K562 (cell line): Measurements from ENCODE around the gene APBA2.

Source experiments
- MAZ ChIP-seq, 2 experiments: fragments of 450-650 bp in 1 of 2; sonication (generic) in 1 of 2; formaldehyde crosslinking; IDR thresholded peaks in 1 of 2; conservative IDR thresholded peaks in 1 of 2; 2 replicates each; pipeline versions ENCODE4 v1.4.0 to v1.5.0; 2020; ENCODE audit warnings: mild to moderate bottlenecking in 1 of 2, missing genetic modification reagents in 1 of 2
- TF ChIP-seq, protein P1 (sequence below), 3 experiments: IDR thresholded peaks in 2 of 3; conservative IDR thresholded peaks in 1 of 3; 2 replicates each; pipeline ENCODE4 v1.5.1; 2011 to 2012; ENCODE audit warnings: low read length in 3 of 3, mild to moderate bottlenecking in 3 of 3, control low read depth in 2 of 3, improper control_type of control experiment in 1 of 3, inconsistent platforms in 1 of 3, low read depth in 1 of 3, mixed read lengths in 1 of 3, moderate library complexity in 1 of 3; ENCODE audit not compliant: insufficient read depth in 2 of 3

DNA sequence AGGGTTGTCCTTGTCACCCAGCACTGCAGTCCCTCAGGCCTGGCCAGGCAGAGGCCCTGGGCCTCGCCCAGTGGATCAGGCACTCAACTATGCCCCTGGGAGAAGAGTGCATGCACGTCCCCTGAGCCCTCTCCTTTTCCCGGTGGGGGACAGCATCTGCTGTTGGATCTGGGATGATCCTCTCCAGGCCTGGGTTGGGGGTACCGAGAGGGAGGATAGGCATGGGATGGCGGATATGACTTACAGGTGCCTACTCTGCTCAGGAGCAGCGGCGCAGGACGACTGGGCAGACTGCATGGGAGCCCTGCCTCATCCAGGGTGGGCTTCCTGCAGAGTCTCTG lies 9.0 kb upstream of the APBA2 start:
- TF ChIP-seq MAZ (CRISPR knock-in tag; conservative IDR thresholded peaks at IDR 0.05 in 1 of 2, IDR thresholded peaks at IDR 0.05 in 1 of 2): no peak
- TF ChIP-seq, protein P1, sequence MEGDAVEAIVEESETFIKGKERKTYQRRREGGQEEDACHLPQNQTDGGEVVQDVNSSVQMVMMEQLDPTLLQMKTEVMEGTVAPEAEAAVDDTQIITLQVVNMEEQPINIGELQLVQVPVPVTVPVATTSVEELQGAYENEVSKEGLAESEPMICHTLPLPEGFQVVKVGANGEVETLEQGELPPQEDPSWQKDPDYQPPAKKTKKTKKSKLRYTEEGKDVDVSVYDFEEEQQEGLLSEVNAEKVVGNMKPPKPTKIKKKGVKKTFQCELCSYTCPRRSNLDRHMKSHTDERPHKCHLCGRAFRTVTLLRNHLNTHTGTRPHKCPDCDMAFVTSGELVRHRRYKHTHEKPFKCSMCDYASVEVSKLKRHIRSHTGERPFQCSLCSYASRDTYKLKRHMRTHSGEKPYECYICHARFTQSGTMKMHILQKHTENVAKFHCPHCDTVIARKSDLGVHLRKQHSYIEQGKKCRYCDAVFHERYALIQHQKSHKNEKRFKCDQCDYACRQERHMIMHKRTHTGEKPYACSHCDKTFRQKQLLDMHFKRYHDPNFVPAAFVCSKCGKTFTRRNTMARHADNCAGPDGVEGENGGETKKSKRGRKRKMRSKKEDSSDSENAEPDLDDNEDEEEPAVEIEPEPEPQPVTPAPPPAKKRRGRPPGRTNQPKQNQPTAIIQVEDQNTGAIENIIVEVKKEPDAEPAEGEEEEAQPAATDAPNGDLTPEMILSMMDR (IDR thresholded peaks at IDR 0.05 in 2 of 3, conservative IDR thresholded peaks at IDR 0.05 in 1 of 3; ENCODE audit: insufficient read depth in 2 of 3, low read depth in 1 of 3, low read length in 3 of 3): no peak
